ENCODE results near the gene RNF41.

- TF ChIP-seq POLR2AphosphoS5 (IDR thresholded peaks at IDR 0.05) (peak; percentile 90 to 93 (median 91)), CTCF (IDR thresholded peaks at IDR 0.05) (peak; percentile 66 to 91 (median 74))
Measured at GRCh38 chr12:56266693-56267442, 45.1 kb upstream of the RNF41 start, which contains the start of gene COQ10A.
